ENCODE results near the gene SMIM24. TPM values are rescaled to one million over a fixed set of nuclear protein-coding genes. Genes with fewer than 3 reads are reported as not detected.
A peak's percentile ranks its signal among the peaks of the same experiment; 100 is the strongest.
"Not testable (repeated sequence)": the region's sequence is repeated elsewhere in the genome, so short reads cannot be mapped to it uniquely, and the experiment has no call there.

Gene SMIM24
- total RNA-seq = not detected in 2 replicates

- DNase-seq = no peak
These were observed at the start of gene SMIM24 for GRCh38 chr19:3480383-3481091. Gene SMIM24, minus strand, starts transcription at chr19:3480525. Its CDS starts 62 bp downstream, at chr19:3480463.

DNA sequence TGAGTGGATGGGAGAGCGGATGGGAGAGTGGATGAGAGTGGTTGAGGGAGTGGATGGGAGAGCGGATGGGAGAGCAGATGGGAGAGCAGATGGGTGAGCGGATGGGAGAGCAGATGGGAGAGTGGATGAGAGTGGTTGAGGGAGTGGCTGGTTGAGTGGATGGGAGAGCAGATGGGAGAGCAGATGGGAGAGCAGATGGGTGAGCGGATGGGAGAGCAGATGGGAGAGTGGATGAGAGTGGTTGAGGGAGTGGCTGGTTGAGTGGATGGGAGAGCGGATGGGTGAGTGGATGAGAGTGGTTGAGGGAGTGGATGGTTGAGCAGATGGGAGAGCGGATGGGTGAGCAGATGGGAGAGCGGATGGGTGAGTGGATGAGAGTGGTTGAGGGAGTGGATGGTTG, 49.0 kb upstream of the SMIM24 start:
- not testable (repeated sequence) for DNase-seq

DNA sequence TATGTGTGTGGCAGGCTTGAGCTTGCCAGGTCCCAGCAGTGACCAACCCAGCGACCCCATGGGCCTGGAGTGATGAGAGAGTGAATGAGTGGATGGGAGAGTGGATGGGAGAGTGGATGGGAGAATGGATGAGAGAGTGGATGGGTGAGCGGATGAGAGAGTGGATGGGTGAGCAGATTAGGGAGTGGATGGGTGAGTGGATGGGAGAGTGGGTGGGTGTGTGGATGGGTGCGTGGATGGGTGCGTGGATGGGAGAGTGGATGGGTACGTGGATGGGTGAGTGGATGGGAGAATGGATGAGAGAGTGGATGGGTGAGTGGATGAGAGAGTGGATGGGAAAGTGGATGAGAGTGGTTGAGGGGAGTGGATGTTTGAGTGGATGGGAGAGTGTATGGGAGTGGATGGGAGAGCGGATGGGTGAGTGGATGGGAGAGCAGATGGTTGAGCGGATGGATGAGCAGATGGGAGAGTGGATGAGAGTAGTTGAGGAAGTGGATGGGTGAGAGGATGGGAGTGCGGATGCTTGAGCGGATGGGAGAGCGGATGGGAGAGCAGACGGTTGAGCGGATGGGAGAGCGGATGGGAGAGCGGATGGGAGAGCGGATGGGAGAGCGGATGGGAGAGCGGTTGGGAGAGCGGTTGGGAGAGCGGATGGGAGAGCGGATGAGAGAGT, 48.4 kb upstream of the SMIM24 start:
- DNase-seq = no peak

GRCh38 chr19:3528080-3528479, 47.8 kb upstream of the SMIM24 start:
- DNase-seq = no peak

DNA sequence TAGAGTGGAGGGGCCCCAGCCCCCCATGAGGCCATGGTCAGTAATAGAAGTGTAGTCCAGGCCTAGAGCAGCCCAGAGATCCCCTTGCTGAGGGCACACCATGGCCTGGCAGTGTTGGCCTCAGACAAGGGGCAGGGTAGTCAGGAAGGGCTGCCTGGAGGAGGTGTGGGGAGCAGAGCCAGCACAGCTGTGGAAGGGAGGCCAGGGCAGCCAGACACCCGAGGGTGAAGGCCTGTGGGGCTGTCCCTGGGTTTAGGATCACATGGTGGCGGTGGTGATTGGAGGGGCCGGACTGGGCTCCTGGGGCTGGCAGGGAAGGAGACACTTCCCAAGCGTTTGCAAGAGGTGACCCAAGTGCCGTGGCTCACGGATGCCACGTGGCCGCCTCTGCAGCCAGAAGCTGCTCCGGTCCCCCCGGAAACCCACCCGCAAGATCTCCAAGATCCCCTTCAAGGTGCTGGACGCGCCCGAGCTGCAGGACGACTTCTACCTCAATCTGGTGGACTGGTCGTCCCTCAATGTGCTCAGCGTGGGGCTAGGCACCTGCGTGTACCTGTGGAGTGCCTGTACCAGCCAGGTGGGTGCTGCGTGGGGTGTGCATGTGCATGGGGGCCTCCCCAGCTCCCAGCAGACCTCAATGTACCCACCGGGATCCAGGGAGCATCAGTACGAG, 47.0 kb upstream of the SMIM24 start:
- no peak for DNase-seq

- DNase-seq = no peak
These were observed 46.3 kb upstream of the SMIM24 start for GRCh38 chr19:3526507-3527237.

GRCh38 chr19:3524904-3525451, 44.7 kb upstream of the SMIM24 start:
- DNase-seq = no peak

DNA sequence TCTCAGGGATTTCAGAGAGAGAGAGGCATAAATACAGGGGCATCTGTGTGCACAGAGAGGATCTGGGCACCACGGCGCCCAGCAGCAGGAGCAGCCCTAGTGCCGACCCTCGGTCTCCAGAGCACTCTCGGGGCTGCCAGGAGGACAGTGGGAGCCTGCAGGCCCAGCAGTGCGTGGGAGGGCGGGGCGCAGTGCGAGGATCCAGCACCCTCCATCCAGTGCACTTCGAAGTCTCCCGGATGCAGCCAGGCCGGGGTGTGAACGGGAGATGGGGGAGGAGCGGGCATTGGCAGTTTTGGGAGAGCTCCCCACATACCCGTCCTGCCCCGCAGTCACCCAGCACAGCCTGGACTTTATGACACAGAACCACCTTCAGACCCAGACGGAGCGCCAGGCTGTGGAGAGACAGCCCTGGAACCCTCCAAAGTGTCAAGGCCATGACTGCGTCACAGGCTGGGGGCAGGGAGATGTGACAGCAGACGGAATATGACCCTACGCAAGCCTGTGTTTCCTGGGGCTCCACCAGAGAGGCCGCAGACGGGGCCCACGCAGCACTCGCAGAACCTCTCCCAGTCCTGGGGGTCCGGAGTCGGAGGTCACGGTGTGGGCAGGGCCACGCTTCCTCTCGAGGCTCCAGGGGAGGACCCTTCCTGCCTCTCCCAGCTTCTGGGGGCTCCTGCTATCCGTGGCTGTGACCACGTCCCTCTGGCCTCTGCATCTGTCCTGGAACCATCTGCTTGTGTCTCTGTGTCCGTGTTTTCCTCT, 43.9 kb upstream of the SMIM24 start:
- no peak for DNase-seq

DNA sequence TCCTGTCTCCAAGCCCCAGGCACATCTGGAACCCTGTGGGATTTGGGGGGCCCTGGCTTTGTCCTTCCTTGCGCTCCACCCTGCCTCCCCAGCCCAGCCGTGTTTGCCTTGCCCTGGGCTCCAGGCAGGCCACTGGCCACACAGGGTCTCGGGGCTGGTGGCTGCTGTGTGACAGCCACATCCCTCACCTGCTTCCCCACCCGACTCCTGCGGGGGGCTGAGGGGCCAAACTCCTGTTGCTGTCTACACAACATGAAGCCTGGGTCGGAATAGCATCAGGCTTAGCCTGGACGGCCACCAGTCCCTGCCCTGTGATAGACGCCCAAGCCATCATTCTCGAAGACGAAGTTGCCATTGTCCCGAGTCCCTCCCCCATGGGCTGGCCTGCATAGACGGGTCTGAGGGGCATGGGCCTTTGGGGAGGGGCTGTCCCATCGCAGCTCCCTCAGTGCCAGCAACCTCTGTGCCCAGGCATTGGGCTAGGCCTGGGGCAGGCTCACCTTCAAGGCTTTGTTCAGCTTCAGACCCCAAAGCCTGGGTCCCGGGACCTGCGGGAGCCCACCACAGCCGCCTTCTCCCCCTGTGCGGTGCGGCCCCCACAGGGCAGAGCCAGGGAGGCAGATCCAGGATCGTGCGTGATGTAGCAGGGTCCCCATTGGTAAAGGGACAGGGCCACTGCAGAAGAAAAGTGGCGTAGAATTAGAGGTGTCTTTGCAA, 43.2 kb upstream of the SMIM24 start:
- DNase-seq = no peak

- no peak for DNase-seq
These were observed 42.4 kb upstream of the SMIM24 start for GRCh38 chr19:3522421-3523360.

- no peak for DNase-seq
These were observed 40.8 kb upstream of the SMIM24 start for GRCh38 chr19:3521104-3521445.

DNA sequence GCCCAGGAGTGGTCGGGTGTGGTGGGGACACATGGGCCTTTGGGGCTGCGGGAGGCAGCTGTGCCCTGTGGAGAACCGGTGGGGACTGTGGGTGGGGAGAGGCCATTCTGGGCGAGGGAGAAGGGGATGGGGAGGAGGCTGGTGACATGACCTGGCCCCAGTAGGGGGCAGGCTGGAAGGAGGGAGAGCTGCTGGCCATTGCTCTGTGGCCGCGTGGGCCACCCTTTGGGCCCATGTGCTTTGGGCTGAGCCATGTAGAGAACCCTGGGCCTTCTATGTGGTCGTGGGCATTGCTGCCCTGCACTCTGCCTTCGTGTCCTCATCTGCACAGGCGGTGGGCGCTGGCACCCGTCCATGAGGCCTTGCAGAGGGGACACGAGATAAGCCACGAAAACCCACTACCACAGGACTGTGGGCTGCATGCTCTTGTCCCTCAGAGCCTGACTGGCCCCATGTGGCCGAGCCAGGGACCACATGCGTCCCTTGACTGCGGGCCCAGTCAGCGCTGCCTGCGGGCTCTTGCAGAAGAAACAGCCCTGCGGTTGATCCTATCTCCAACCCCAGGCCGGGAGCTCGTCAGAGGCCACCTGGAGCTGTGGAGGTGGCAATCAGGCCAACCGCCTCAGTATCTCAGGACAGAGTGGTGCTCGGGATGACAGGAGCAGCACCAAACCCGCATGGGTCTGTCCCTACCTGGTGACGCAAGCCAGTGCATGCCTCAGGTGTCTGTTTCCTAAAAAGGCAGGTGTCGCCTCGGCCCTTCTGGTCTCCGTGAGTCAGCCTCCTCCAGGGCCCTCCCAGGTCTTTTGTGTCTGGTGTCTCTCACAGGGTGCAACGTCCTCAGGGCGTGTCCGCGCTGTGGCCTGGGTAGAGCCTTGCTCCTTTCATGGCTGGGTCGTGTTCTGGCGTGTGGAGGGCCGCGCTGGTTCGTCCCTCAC, 40.1 kb upstream of the SMIM24 start:
- no peak for DNase-seq

GRCh38 chr19:3519126-3519525, 38.8 kb upstream of the SMIM24 start:
- DNase-seq = no peak

DNA sequence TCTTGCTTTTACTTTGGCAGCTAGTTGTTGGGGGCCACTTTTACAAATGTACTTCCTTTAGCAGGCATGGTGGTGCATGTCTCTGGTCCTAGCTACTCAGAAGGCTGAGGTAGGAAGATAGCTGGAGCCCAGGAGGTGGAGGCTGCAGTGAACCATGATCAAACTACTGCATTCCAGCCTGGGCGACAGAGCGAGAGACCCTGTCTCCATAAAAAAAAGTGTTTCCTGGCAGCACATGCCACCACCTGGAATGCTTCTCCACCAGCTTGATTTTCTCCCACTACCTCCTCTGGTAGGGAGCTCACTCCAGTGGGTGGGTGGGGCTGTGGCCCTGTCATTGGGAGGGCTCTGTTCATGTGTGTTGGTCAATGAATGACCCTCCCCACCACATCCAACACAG, 38.3 kb upstream of the SMIM24 start:
- DNase-seq = no peak

DNA sequence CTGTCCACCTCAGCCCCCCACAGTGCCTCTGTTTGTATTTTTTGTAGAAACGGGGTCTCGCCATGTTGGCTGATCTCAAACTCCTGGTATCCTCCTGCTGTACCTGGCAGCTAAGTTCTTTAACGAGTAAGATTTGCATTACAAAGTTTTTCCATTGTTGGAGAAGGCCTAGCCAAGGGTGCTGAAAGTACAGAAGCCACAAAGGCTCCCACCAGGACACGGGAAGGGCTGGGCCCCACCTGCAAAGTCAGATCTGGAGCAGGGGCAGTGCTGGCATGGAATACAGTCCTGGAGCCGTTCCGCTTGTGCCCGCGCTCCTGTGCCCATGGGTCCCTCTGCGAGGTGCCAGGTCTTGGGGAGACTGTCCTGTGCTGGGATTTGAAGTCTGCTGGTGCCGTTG, 37.9 kb upstream of the SMIM24 start:
- DNase-seq = no peak

DNA sequence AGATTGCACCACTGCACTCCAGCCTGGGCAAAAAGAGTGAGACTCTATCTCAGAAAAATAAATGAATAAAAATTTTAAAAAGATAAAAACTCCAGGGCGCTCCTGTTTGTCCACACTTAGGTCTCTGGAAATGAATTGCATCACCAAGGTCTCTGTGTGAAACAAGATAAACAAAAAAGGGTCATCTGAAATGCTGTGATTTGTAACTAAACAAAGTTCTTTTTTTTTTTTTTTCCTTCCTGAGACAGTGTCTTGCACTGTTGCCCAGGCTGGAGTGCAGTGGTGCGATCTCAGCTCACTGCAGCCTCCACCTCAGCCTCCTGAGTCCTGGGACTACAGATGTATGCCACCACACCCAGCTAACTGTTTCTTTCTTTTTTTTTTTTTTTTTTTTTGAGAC, 37.3 kb upstream of the SMIM24 start:
- no peak for DNase-seq

DNA sequence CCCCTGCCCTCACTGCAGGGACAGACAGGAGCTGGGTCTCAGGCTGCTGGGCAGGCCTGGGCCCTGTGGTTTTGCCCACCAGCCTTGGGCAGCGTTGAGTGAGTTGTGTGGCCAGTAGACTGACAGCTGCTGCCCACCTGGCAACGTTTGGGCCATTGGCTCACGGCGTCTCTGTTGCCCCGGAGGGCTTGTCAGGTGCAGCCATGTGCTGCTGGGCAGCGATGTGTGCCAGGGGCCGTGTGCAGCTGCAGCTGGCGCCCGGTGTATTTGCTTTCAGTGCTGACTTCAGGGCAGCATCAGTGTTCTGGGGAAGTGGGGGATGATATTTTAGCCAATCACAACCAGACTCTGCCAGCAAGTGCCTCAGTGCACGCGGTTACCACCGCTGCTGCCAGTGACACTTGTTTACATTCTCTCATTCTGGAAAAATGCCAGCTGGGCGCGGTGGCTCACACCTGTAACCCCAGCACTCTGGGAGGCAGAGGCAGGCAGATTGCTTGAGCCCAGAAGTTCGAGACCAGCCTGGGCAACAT, 36.4 kb upstream of the SMIM24 start:
- peak; percentile 21 for DNase-seq

DNA sequence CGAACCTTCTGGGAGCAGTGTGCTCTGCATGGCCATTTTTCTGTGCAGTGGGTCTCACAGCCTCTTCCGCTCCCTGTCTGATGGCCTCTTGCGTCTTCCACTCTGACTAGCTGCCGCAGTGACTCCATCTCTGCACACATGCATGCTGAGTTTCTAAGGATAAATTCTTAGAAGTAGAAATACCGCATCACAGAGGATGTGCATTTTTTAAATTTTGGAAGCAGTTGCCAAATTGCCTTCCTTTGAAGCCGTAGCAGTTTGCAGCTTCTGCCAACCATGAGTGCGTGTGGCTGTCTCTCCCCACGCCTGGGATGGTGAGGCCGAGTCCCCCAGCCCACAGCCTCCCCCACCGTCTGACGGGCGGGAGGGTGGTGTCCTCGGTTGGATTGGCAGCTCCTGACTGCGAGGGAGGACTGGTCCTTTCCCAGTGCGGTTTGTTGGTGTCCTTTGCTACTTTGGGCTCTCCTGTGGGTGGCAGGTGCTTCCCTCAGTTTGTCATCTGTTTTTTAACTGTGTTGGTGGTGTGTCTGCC, 35.6 kb upstream of the SMIM24 start:
- no peak for DNase-seq

DNA sequence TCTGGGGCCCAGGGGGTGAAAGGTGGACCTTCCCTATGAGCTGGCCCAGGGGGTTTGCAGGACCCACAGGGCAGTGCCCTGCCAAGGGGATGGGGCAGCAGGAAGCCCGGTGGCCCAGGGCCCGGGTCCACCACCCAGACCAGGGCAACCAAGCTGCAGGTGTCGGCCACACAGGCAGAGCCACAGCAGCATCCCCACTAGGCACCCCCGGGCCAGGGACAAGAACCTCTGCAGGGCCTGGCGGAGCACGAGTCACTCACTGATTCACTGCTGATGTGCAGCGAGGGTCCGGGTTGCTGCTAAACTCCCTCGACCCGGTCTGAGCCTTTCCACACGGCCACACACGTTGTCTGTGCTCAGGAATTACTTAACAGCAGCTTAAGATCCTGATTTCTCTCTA, 34.6 kb upstream of the SMIM24 start:
- no peak for DNase-seq
